GM20000 (cell line): ENCODE results near the gene ADGRG1.

ENCODE experiments used
- DNase-seq: peaks from one replicate; pipeline ENCODE4 v3.0.0; 2012; ENCODE audit warnings: low spot score
- CTCF ChIP-seq: IDR thresholded peaks from 2 replicates; pipeline ENCODE4 v1.5.1; 2012; ENCODE audit warnings: mild to moderate bottlenecking, control low read depth; ENCODE audit errors: extremely low read depth, missing control alignments

Gene ADGRG1

GRCh38 chr16:57658878-57659674 is 30.6 kb downstream of the ADGRG1 start:
- no peak for DNase-seq

DNA sequence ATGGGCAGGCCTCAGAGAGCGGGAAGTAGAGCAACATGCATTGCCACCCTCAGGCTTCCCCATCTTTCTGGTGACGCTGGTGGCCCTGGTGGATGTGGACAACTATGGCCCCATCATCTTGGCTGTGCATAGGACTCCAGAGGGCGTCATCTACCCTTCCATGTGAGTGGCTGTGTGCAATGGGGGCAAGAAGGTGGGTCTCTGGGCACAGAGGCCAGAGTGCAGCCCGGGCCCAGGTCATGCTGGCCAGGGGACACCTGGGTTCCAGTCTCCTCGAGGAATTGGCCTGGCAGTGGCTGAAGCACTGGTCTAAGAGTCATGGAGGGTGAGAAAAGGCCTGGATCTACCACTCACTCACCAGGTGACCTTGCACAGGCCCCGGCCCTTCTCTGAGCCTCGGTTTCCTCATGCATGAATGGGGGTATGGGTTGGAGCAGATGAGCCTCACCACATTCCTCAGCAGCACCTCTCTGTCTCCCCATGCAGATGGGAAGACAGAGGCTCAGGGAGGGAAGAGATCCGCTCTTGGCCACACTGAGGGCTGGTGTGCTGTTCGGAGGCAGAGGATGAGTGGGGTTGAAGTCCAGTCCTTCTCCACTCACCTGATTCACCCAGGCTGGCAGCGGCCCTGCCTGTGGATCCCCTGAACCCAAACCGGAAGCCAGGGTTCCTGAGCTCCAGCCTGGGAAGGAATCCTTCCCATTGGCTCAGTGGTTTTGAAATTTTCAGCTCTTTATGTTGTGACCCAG is 32.5 kb downstream of the ADGRG1 start:
- DNase-seq = no peak
- no peak for TF ChIP-seq CTCF

More at GRCh38 chr16:57658878-57659674, 30.6 kb downstream of the ADGRG1 start:
- no peak for TF ChIP-seq CTCF

DNA sequence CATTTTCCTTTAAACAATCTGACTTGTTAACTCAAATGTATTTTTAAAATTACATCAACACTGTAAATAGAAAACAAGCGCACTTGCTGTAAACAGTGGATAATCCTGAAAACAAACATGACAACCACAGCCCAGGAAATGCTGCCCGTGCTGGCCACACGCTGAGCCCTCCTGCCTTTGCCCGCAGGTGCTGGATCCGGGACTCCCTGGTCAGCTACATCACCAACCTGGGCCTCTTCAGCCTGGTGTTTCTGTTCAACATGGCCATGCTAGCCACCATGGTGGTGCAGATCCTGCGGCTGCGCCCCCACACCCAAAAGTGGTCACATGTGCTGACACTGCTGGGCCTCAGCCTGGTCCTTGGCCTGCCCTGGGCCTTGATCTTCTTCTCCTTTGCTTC is 33.1 kb downstream of the ADGRG1 start:
- TF ChIP-seq CTCF = no peak
- DNase-seq = no peak

- no peak for TF ChIP-seq CTCF
- DNase-seq = no peak
These were observed 33.8 kb downstream of the ADGRG1 start for GRCh38 chr16:57661936-57662906.

DNA sequence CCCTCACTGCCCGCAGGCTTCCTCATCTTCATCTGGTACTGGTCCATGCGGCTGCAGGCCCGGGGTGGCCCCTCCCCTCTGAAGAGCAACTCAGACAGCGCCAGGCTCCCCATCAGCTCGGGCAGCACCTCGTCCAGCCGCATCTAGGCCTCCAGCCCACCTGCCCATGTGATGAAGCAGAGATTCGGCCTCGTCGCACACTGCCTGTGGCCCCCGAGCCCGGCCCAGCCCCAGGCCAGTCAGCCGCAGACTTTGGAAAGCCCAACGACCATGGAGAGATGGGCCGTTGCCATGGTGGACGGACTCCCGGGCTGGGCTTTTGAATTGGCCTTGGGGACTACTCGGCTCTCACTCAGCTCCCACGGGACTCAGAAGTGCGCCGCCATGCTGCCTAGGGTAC is 35.0 kb downstream of the ADGRG1 start:
- DNase-seq = no peak
- no peak for TF ChIP-seq CTCF

GRCh38 chr16:57663917-57664661 is 35.7 kb downstream of the ADGRG1 start:
- DNase-seq = no peak
- TF ChIP-seq CTCF = no peak
